GM13977 (cell line): Measurements from ENCODE around the gene SSUH2.
A peak's percentile ranks its signal among the peaks of the same experiment; 100 is the strongest.

Experiments
- DNase-seq: peaks from one replicate; pipeline ENCODE4 v3.0.0; 2012; ENCODE audit warnings: low spot score
- CTCF ChIP-seq: IDR thresholded peaks from 2 replicates; pipeline ENCODE4 v1.5.1; 2012; ENCODE audit warnings: mild to moderate bottlenecking, control low read depth; ENCODE audit not compliant: insufficient read depth; ENCODE audit errors: extremely low read depth, missing control alignments
- in situ Hi-C: fragments of 300-500 bp; cut with MboI; formaldehyde crosslinking; loops from one replicate; pipeline ENCODE4 v1.12.0; 2022; ENCODE audit warnings: low sequenced_read_pairs, low pct_unique_long_range_greater_than_20kb, mixed read lengths, inconsistent platforms; ENCODE audit not compliant: unreplicated experiment

The SSUH2 gene

GRCh38 chr3:8673083-8673737 is 28.6 kb upstream of the SSUH2 start:
- no peak for TF ChIP-seq CTCF
- in situ Hi-C loops = no loop called here
- DNase-seq = no peak

- DNase-seq = no peak
- TF ChIP-seq CTCF = no peak
- in situ Hi-C loops = no loop called here
Measured at GRCh38 chr3:8669019-8669418, 24.4 kb upstream of the SSUH2 start.

- no peak for DNase-seq
- in situ Hi-C loops = no loop called here
- TF ChIP-seq CTCF = no peak
Measured at GRCh38 chr3:8668216-8668615, 23.6 kb upstream of the SSUH2 start.

GRCh38 chr3:8667463-8668091 is 23.0 kb upstream of the SSUH2 start:
- no peak for TF ChIP-seq CTCF
- in situ Hi-C loops = no loop called here
- DNase-seq = no peak

- TF ChIP-seq CTCF = no peak
- peak; percentile 55 for DNase-seq
- in situ Hi-C loops = no loop called here
Measured at GRCh38 chr3:8665407-8665896, 20.9 kb upstream of the SSUH2 start.

- in situ Hi-C loops = no loop called here
- peak; percentile 54 for DNase-seq
- TF ChIP-seq CTCF = peak; percentile 67
Measured at GRCh38 chr3:8663177-8664061, 18.8 kb upstream of the SSUH2 start.
